RWPE2 (cell line): Measurements from ENCODE around the gene CAPNS2.
A peak's percentile ranks its signal among the peaks of the same experiment; 100 is the strongest.

Experiments
- ATAC-seq: fragments of 200-7000 bp; cut with Tn5 transposase; 3 replicates; pipeline ENCODE4 v1.9.1; 2021; ENCODE audit warnings: low read depth
- DNase-seq: peaks from one replicate; pipeline ENCODE4 v3.0.0-alpha.2; 2020; ENCODE audit warnings: low spot score
- H3K27ac ChIP-seq: fragments of 450-650 bp; 2 replicates; pipeline ENCODE4 v1.5.1; 2017; ENCODE audit warnings: mild to moderate bottlenecking; ENCODE audit not compliant: poor library complexity, severe bottlenecking
- H3K27me3 ChIP-seq: fragments of 250-450 bp; sonication (Bioruptor Pico); 2 replicates; pipeline ENCODE4 v1.5.1; 2021; ENCODE audit warnings: mild to moderate bottlenecking, moderate library complexity; ENCODE audit not compliant: insufficient read depth, poor library complexity, severe bottlenecking
- H3K36me3 ChIP-seq: fragments of 250-450 bp; sonication (Bioruptor Pico); 2 replicates; pipeline ENCODE4 v1.5.1; 2020; ENCODE audit warnings: low read depth, mild to moderate bottlenecking, moderate library complexity
- H3K4me1 ChIP-seq: fragments of 250-450 bp; sonication (Bioruptor Pico); 2 replicates; pipeline ENCODE4 v1.5.1; 2021; ENCODE audit warnings: mild to moderate bottlenecking, moderate library complexity; ENCODE audit not compliant: insufficient read depth, poor library complexity, severe bottlenecking
- H3K4me3 ChIP-seq: fragments of 250-450 bp; sonication (Bioruptor Pico); 2 replicates; pipeline ENCODE4 v1.5.1; 2021; ENCODE audit warnings: mild to moderate bottlenecking, moderate library complexity; ENCODE audit not compliant: severe bottlenecking
- H3K9me3 ChIP-seq: fragments of 250-450 bp; sonication (Bioruptor Pico); 2 replicates; pipeline ENCODE4 v1.5.1; 2021; ENCODE audit warnings: mild to moderate bottlenecking, moderate library complexity; ENCODE audit not compliant: severe bottlenecking
- TF ChIP-seq, protein P1 (sequence below): fragments of 450-650 bp; IDR thresholded peaks from one replicate; pipeline ENCODE4 v1.5.1; 2017; ENCODE audit warnings: mild to moderate bottlenecking, moderate library complexity; ENCODE audit not compliant: poor library complexity, severe bottlenecking

The CAPNS2 gene

DNA sequence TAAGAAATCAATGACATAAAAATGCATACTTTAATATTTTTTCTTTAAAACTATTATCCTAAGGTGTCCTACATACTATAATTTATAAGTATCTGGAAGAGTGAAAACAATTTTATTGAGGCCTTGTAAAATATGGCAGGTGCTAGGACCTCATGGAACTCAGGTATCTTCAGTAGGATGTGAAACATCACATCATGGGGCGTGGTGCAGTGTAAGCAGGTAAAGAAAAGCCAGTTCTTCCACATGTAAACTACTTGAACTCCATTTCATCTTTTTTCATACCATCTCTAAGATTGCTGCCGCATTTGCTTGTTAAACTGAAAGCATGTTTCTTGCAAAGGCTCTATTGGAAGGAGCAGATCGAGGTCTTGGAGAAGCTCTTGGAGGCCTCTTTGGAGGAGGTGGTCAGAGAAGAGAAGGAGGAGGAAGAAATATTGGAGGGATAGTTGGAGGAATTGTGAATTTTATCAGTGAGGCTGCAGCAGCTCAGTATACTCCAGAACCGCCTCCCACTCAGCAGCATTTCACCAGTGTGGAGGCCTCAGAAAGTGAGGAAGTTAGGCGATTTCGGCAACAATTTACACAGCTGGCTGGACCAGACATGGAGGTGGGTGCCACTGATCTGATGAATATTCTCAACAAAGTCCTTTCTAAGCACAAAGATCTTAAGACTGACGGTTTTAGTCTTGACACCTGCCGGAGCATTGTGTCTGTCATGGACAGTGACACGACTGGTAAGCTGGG, at the start of gene CAPNS2:
TSS of gene CAPNS2 (plus strand) at position 253 of the 744 bp plus-strand sequence. CDS start at position 326, 73 bp downstream.
- H3K27ac ChIP-seq: peak within 1 kb of the TSS; percentile 97
- H3K4me1 ChIP-seq: peaks cover 63% of the 10 kb centered on the region
- H3K36me3 ChIP-seq: no peaks in the 10 kb centered on the region; the same call in 1 of the 2 replicates
- DNase-seq (no peak), ATAC-seq (no peak)
- no peak within 1 kb of the TSS for H3K4me3 ChIP-seq
- H3K9me3 ChIP-seq: no peaks in the 10 kb centered on the region
- H3K27me3 ChIP-seq: no peaks in the 10 kb centered on the region
- TF ChIP-seq, protein P1, sequence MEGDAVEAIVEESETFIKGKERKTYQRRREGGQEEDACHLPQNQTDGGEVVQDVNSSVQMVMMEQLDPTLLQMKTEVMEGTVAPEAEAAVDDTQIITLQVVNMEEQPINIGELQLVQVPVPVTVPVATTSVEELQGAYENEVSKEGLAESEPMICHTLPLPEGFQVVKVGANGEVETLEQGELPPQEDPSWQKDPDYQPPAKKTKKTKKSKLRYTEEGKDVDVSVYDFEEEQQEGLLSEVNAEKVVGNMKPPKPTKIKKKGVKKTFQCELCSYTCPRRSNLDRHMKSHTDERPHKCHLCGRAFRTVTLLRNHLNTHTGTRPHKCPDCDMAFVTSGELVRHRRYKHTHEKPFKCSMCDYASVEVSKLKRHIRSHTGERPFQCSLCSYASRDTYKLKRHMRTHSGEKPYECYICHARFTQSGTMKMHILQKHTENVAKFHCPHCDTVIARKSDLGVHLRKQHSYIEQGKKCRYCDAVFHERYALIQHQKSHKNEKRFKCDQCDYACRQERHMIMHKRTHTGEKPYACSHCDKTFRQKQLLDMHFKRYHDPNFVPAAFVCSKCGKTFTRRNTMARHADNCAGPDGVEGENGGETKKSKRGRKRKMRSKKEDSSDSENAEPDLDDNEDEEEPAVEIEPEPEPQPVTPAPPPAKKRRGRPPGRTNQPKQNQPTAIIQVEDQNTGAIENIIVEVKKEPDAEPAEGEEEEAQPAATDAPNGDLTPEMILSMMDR: no peak

DNA sequence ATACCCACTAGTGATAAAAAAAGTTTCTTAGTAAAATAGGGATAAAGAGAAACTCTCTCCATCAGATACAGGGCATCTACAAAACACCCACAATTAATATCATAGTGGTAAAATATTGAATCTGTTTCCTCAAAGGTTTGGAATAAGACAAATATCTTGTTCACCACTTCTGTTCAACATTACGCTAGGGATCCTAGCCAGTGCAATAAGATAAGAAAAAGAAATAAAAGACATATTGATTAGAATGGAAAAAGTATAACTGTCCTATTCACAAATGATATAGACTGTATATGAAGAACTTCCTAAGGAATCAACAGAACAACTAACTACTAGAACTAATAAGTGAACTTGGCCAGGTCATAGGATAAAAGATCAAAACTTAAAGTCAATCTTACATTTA, 44.7 kb upstream of the CAPNS2 start:
- peaks cover 24% of the 10 kb centered on the region for H3K36me3 ChIP-seq

DNA sequence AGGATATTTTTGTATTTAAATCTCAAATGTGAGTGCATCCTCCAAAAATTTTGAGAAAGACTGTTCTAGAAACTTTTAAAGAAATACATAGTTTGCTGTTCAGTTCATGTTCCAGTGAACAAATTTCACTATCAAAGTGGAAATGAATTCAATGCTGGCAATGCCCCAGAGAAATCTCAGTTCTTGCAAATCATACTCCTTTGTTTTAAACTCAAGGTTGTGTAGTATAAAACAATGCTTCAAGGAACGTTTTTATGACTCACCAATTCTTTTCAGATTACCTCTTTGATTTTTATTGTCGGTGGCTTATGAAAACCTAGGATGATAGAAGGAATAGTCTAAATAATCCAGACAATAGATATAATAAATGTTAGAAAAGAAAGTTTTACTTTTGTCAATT, 40.0 kb upstream of the CAPNS2 start:
- no peak for DNase-seq
- Histone ChIP-seq H3K36me3 (peaks cover 44% of the 10 kb centered on the region), H3K4me1 (peaks cover 13% of the 10 kb centered on the region), H3K27me3 (no peaks in the 10 kb centered on the region), H3K27ac (peak overlapping the region; percentile 28), H3K4me3 (no peak overlapping the region), H3K9me3 (peaks cover 3% of the 10 kb centered on the region)
- peak; percentile 49; the same call in 2 of the 3 replicates for ATAC-seq
- TF ChIP-seq, protein P1: no peak

More for the DNA sequence above, 44.7 kb upstream of the CAPNS2 start:
- ATAC-seq (no peak), DNase-seq (no peak)
- TF ChIP-seq, protein P1: no peak
- no peak overlapping the region for H3K4me3 ChIP-seq
- no peaks in the 10 kb centered on the region for H3K27me3 ChIP-seq
- H3K4me1 ChIP-seq: peaks cover 12% of the 10 kb centered on the region
- peaks cover 3% of the 10 kb centered on the region for H3K9me3 ChIP-seq
- no peak overlapping the region for H3K27ac ChIP-seq

DNA sequence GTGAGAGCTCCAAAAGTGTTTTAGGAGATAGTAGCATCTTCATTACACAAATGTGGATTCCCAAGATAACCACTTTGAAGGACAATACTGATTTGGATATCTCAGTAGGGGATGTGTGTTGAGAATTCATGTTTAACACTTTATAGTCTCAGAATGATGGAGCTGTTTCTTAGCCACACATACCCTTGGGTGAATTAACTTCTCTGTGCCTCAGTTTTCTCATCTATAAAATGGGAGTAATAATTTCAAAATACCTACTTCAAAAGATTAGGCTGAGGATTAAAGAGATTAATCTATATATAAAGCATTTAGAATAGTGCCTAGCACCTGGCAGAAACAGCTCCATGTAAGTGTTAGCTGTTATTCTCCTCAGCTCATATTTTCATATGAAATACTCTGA, 38.6 kb upstream of the CAPNS2 start:
- no peaks in the 10 kb centered on the region for H3K27me3 ChIP-seq
- H3K9me3 ChIP-seq: no peaks in the 10 kb centered on the region
- TF ChIP-seq, protein P1: no peak
- H3K36me3 ChIP-seq: peaks cover 47% of the 10 kb centered on the region
- no peak overlapping the region for H3K27ac ChIP-seq
- DNase-seq: no peak
- no peak overlapping the region for H3K4me3 ChIP-seq
- ATAC-seq: no peak
- H3K4me1 ChIP-seq: peaks cover 13% of the 10 kb centered on the region

DNA sequence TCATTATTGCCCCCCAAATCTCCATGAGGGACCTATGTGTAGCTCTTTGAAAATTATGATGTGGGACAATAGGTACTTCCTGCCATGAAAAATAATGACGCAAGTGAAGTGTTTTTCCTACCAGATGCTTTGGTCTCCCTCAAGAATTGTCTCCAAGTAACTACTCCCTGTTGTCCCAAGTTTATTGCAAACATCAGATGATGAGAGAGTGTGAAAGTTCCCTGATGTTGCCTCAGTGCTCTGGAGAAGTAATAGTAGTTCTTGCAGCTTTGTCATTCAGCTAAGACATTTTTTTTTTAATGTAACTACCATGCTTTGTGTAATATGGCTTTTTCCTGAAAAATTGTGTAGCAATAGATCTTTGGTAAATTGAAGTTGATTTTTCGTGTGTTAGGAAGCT, 37.5 kb upstream of the CAPNS2 start:
- Histone ChIP-seq H3K27ac (no peak overlapping the region), H3K9me3 (no peaks in the 10 kb centered on the region), H3K36me3 (peaks cover 55% of the 10 kb centered on the region), H3K27me3 (no peaks in the 10 kb centered on the region), H3K4me1 (peaks cover 15% of the 10 kb centered on the region), H3K4me3 (no peak overlapping the region)
- ATAC-seq: no peak
- DNase-seq: no peak
- TF ChIP-seq, protein P1: no peak
